H1 (cell line): ENCODE results near the gene USP17L17. TPM values are rescaled to one million over a fixed set of nuclear protein-coding genes. Genes with fewer than 3 reads are reported as not detected.
"Not testable (repeated sequence)": the region's sequence is repeated elsewhere in the genome, so short reads cannot be mapped to it uniquely, and the experiment has no call there.

Source experiments
- CTCF ChIA-PET: fragments of 300-600 bp; sonication (Branson Sonifier 250); formaldehyde crosslinking; loops from one replicate; lab custom pipeline; 2021; ENCODE audit not compliant: partially characterized antibody; lab: Charles Lee
- POLR2A ChIA-PET: fragments of 300-600 bp; sonication (Branson Sonifier 250); formaldehyde crosslinking; loops from one replicate; lab custom pipeline; 2021; ENCODE audit warnings: inconsistent platforms; ENCODE audit not compliant: partially characterized antibody; lab: Charles Lee
- DNase-seq, 2 experiments: peaks; one replicate each; pipeline versions ENCODE4 v3.0.0 to v3.0.0-alpha.2; 2010 to 2022; ENCODE audit warnings: low spot score in 2 of 2, low read depth in 1 of 2, mixed read lengths in 1 of 2
- FAIRE-seq: peaks from 2 replicates; lab custom pipeline; 2011; peaks lifted over from hg19 to GRCh38; lab: Jason Lieb, UNC
- H2AFZ ChIP-seq: 2 replicates; pipeline ENCODE4 v1.8.1; 2012; ENCODE audit warnings: low read length, inconsistent platforms
- H2AK5ac ChIP-seq: 2 replicates; pipeline ENCODE4 v1.6.1; 2013; ENCODE audit warnings: low read depth, low read length
- H2BK120ac ChIP-seq: replicated peaks from 2 replicates; pipeline ENCODE3; 2013; ENCODE audit warnings: low read depth, low read length, inconsistent platforms
- H2BK12ac ChIP-seq: 2 replicates; pipeline ENCODE4 v1.6.1; 2013; ENCODE audit warnings: low read depth, low read length
- H2BK15ac ChIP-seq: 2 replicates; pipeline ENCODE4 v1.6.1; 2013; ENCODE audit warnings: low read length
- H2BK20ac ChIP-seq: 2 replicates; pipeline ENCODE4 v1.6.1; 2013; ENCODE audit warnings: low read length
- H2BK5ac ChIP-seq: 2 replicates; pipeline ENCODE4 v1.6.1; 2013; ENCODE audit warnings: low read depth, low read length
- H3K14ac ChIP-seq: 2 replicates; pipeline ENCODE4 v1.6.1; 2013; ENCODE audit warnings: inconsistent platforms; ENCODE audit not compliant: insufficient read length
- H3K18ac ChIP-seq: 2 replicates; pipeline ENCODE4 v1.6.1; 2013; ENCODE audit warnings: low read length; ENCODE audit errors: extremely low read depth
- H3K23ac ChIP-seq: 2 replicates; pipeline ENCODE4 v1.6.1; 2013; ENCODE audit warnings: inconsistent platforms; ENCODE audit not compliant: insufficient read length
- H3K23me2 ChIP-seq: 2 replicates; pipeline ENCODE4 v1.6.1; 2013; ENCODE audit warnings: low read depth, low read length
- H3K27ac ChIP-seq: 2 replicates; pipeline ENCODE4 v1.6.1; 2011; ENCODE audit warnings: low read depth, low read length, inconsistent platforms
- H3K27me3 ChIP-seq, 4 experiments: replicated peaks in 1 of 4; 1 replicate in 1 of 4; 2 replicates in 3 of 4; pipeline versions ENCODE4 v1.6.1 to v1.8.1; 2011 to 2013; ENCODE audit warnings: low read length in 3 of 4, mild to moderate bottlenecking in 3 of 4, inconsistent platforms in 2 of 4, mixed read lengths in 2 of 4, moderate library complexity in 1 of 4; ENCODE audit not compliant: control insufficient read depth in 3 of 4, insufficient read depth in 3 of 4; ENCODE audit errors: extremely low read depth in 1 of 4
- H3K36me3 ChIP-seq, 4 experiments: 2 replicates each; pipeline versions ENCODE4 v1.6.1 to v1.8.1; 2011 to 2013; ENCODE audit warnings: mild to moderate bottlenecking in 4 of 4, low read length in 3 of 4, moderate library complexity in 2 of 4, control low read depth in 1 of 4, inconsistent platforms in 1 of 4; ENCODE audit not compliant: insufficient read depth in 4 of 4, control insufficient read depth in 2 of 4
- H3K4ac ChIP-seq: replicated peaks from 2 replicates; pipeline ENCODE3; 2013; ENCODE audit warnings: low read length, low read depth, mixed read lengths, inconsistent platforms; ENCODE audit not compliant: insufficient read length
- H3K4me1 ChIP-seq, 4 experiments: replicated peaks in 1 of 4; 1 replicate in 1 of 4; 2 replicates in 3 of 4; pipeline versions ENCODE4 v1.6.1 to v1.8.1; 2011 to 2013; ENCODE audit warnings: low read length in 3 of 4, inconsistent platforms in 2 of 4, mixed read lengths in 1 of 4; ENCODE audit not compliant: insufficient read depth in 4 of 4, control insufficient read depth in 3 of 4
- H3K4me2 ChIP-seq, 2 experiments: 2 replicates each; pipeline versions ENCODE4 v1.6.1 to v1.8.1; 2011 to 2013; ENCODE audit warnings: low read depth in 2 of 2, low read length in 2 of 2, control low read depth in 1 of 2, inconsistent platforms in 1 of 2, mild to moderate bottlenecking in 1 of 2; ENCODE audit not compliant: insufficient read depth in 1 of 2
- H3K4me3 ChIP-seq, 4 experiments: fragments of 200-600, 300-600 bp in 1 of 4; sonication (generic), shearing (Covaris generic), sonication (Bioruptor Twin) in 1 of 4; 2 replicates each; pipeline versions ENCODE4 v1.5.1 to v1.8.1; 2011 to 2016; ENCODE audit warnings: low read length in 4 of 4, low read depth in 3 of 4, control low read depth in 2 of 4, inconsistent platforms in 2 of 4, mild to moderate bottlenecking in 2 of 4, mixed read lengths in 1 of 4, moderate library complexity in 1 of 4; ENCODE audit not compliant: insufficient read depth in 2 of 4; ENCODE audit errors: extremely low read depth in 1 of 4
- H3K56ac ChIP-seq: replicated peaks from 2 replicates; pipeline ENCODE3; 2013; ENCODE audit warnings: low read depth, mild to moderate bottlenecking, mixed read lengths, low read length, inconsistent platforms; ENCODE audit not compliant: insufficient read length
- H3K79me1 ChIP-seq: 2 replicates; pipeline ENCODE4 v1.6.1; 2013; ENCODE audit warnings: low read depth, low read length, control low read depth
- H3K79me2 ChIP-seq, 2 experiments: 2 replicates each; pipeline versions ENCODE4 v1.6.1 to v1.8.1; 2012 to 2013; ENCODE audit warnings: low read length in 2 of 2, mild to moderate bottlenecking in 2 of 2, inconsistent platforms in 1 of 2; ENCODE audit not compliant: insufficient read depth in 2 of 2, control insufficient read depth in 1 of 2
- H3K9ac ChIP-seq, 4 experiments: replicated peaks in 1 of 4; 1 replicate in 1 of 4; 2 replicates in 3 of 4; pipeline versions ENCODE4 v1.6.1 to v1.8.1; 2011 to 2013; ENCODE audit warnings: low read depth in 3 of 4, low read length in 3 of 4, control low read depth in 2 of 4, mild to moderate bottlenecking in 2 of 4, moderate library complexity in 2 of 4, inconsistent platforms in 1 of 4; ENCODE audit errors: extremely low read depth in 1 of 4
- H3K9me3 ChIP-seq, 2 experiments: 2 replicates each; pipeline versions ENCODE4 v1.6.1 to v1.8.1; 2012 to 2013; ENCODE audit warnings: mild to moderate bottlenecking in 2 of 2, moderate library complexity in 2 of 2, control low read depth in 1 of 2, inconsistent platforms in 1 of 2, low read depth in 1 of 2, low read length in 1 of 2, mixed read lengths in 1 of 2; ENCODE audit not compliant: insufficient read depth in 2 of 2
- H4K20me1 ChIP-seq, 2 experiments: replicated peaks in 1 of 2; 2 replicates each; pipeline versions ENCODE3 to v1.8.1; 2011 to 2013; ENCODE audit warnings: inconsistent platforms in 2 of 2, low read length in 2 of 2, mild to moderate bottlenecking in 1 of 2; ENCODE audit not compliant: insufficient read depth in 2 of 2, control insufficient read depth in 1 of 2
- H4K5ac ChIP-seq: 2 replicates; pipeline ENCODE4 v1.6.1; 2013; ENCODE audit warnings: low read length, low read depth, mixed read lengths, inconsistent platforms; ENCODE audit not compliant: insufficient read length
- H4K8ac ChIP-seq: 2 replicates; pipeline ENCODE4 v1.8.0; 2013; ENCODE audit warnings: mild to moderate bottlenecking, moderate library complexity, low read length, inconsistent platforms; ENCODE audit not compliant: insufficient read depth; ENCODE audit errors: extremely low read depth
- H4K91ac ChIP-seq: replicated peaks from 2 replicates; pipeline ENCODE3; 2013; ENCODE audit warnings: low read length, mixed read lengths, inconsistent platforms; ENCODE audit not compliant: insufficient read length
- WGBS, 2 experiments: shearing (Covaris generic) in 1 of 2; methylation state at CpG; one replicate each; pipeline versions ENCODE4 v1.1.6 to v1.1.7; 2013 to 2015; ENCODE audit warnings: low lambda C conversion rate in 2 of 2, mixed read lengths in 2 of 2, inconsistent platforms in 1 of 2, low coverage in 1 of 2, missing lambda C conversion rate in 1 of 2; ENCODE audit not compliant: insufficient replicate concordance in 2 of 2, insufficient coverage in 1 of 2, insufficient read length in 1 of 2; ENCODE audit errors: extremely low coverage in 1 of 2, missing lambda C conversion rate in 1 of 2; 5-methylcytosine and 5-hydroxymethylcytosine counted together
- polyA plus RNA-seq, 7 experiments: library from polyadenylated mRNA; depleted of rRNA in 3 of 7; stranded (reverse) in 5 of 7; unstranded in 2 of 7; fragments of >200 nt in 5 of 7; fragments of 200-250 nt in 2 of 7; gene quantifications; 1 replicate in 5 of 7; 2 replicates in 1 of 7; 4 replicates in 1 of 7; pipeline versions ENCODE4 v1.2.1 to v1.2.3, GENCODE V29; 2011 to 2013; ENCODE audit warnings: missing spikeins in 2 of 7, mixed read lengths in 2 of 7
- total RNA-seq: library from RNA; stranded (reverse); fragmentation: NEBNext Ultra II Directional; extraction: Animal tissue kit (Norgen Biotek cat#: 25700); gene quantifications from 2 replicates; pipeline ENCODE4 v1.2.1, GENCODE V29; 2021

The USP17L17 gene
- total and polyA plus RNA-seq, 2 of the 8 experiments (the other 6 are each of a cell fraction or from before 2014, with no cell fraction given): not detected

DNA sequence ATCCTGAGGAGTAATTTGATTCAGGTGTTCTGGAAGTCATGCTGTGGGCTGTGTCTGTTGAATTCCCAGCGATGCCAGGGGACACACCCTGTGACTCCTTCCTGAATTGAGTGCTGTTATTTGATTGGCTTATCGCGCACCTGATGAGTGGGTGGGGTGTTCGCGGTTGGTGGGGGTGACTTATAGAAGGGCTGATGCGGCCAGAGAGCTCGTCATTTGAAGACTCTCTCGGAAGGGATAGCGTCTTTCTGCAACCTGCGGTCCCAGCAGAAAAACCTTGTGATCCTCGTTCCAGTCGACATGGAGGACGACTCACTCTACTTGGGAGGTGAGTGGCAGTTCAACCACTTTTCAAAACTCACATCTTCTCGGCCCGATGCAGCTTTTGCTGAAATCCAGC, 23.6 kb downstream of the USP17L17 start, which contains the start of gene USP17L22:
Gene USP17L22, plus strand, starts transcription at position 301 of the 400 bp plus-strand sequence. Its CDS starts 0 bp downstream, at position 301.
- WGBS, 2 experiments: no CpG with 5 or more reads among the region's 15 CpGs
- H4K5ac ChIP-seq: not testable (repeated sequence)

GRCh38 chr4:9271719-9272118, 28.0 kb downstream of the USP17L17 start:
- H3K4ac ChIP-seq, H2AK5ac ChIP-seq, H3K79me2 ChIP-seq, H3K56ac ChIP-seq, H3K36me3 ChIP-seq, H3K23ac ChIP-seq, H3K4me1 ChIP-seq, H2BK12ac ChIP-seq, H2BK15ac ChIP-seq, H3K4me2 ChIP-seq, H3K18ac ChIP-seq, H4K8ac ChIP-seq, POLR2A ChIA-PET, DNase-seq, H2BK120ac ChIP-seq, H3K79me1 ChIP-seq, H3K9me3 ChIP-seq, H4K91ac ChIP-seq, H3K14ac ChIP-seq, H2BK5ac ChIP-seq, H3K27me3 ChIP-seq, CTCF ChIA-PET, H3K27ac ChIP-seq, H3K4me3 ChIP-seq, FAIRE-seq, H2AFZ ChIP-seq, H2BK20ac ChIP-seq, H3K9ac ChIP-seq, H3K23me2 ChIP-seq, H4K5ac ChIP-seq, H4K20me1 ChIP-seq: not testable (repeated sequence)
- WGBS, 2 experiments: 87% methylated on average over 8 of the region's 10 CpGs; no CpG with 5 or more reads in 1 of the 2 experiments

More for the DNA sequence above, 23.6 kb downstream of the USP17L17 start, which contains the start of gene USP17L22:
- H3K18ac ChIP-seq, H2BK120ac ChIP-seq, POLR2A ChIA-PET, H3K9ac ChIP-seq, H2AFZ ChIP-seq, FAIRE-seq, H4K20me1 ChIP-seq, H3K4me1 ChIP-seq, CTCF ChIA-PET, H2AK5ac ChIP-seq, H3K36me3 ChIP-seq, H3K4ac ChIP-seq, H3K27ac ChIP-seq, H3K27me3 ChIP-seq, H2BK20ac ChIP-seq, H3K79me1 ChIP-seq, H3K23ac ChIP-seq, H3K23me2 ChIP-seq, H4K8ac ChIP-seq, H3K14ac ChIP-seq, H3K4me2 ChIP-seq, DNase-seq, H2BK12ac ChIP-seq, H2BK5ac ChIP-seq, H3K56ac ChIP-seq, H3K79me2 ChIP-seq, H4K91ac ChIP-seq, H3K9me3 ChIP-seq, H3K4me3 ChIP-seq, H2BK15ac ChIP-seq: not testable (repeated sequence)
